GM12878 (cell line): Measurements from ENCODE around the gene PRPF6. TPM values are rescaled to one million over a fixed set of nuclear protein-coding genes. Genes with fewer than 3 reads are reported as not detected.
A peak's percentile ranks its signal among the peaks of the same experiment; 100 is the strongest.

Source experiments
- ATAC-seq: fragments of 200-7000 bp; cut with Tn5 transposase; 3 replicates; pipeline ENCODE4 v1.9.1; 2020; ENCODE audit warnings: mild to moderate bottlenecking, moderate library complexity
- BruUV-seq: library from RNA; stranded (reverse); fragments of 400-500 nt; replicated peaks from 2 replicates; lab custom pipeline; 2021; lab: Mats Ljungman, UMichigan
- CTCF ChIA-PET: fragments of 300-600 bp; sonication (Branson Sonifier 250); formaldehyde crosslinking; extraction: SDS; loops from one replicate; lab custom pipeline; 2021; ENCODE audit warnings: inconsistent platforms; lab: Yijun Ruan, JAX
- POLR2A ChIA-PET: fragments of 350-600 bp; formaldehyde crosslinking; extraction: SDS; loops from one replicate; lab custom pipeline; 2021; ENCODE audit warnings: inconsistent platforms; lab: Charles Lee
- RAD21 ChIA-PET: fragments of 300-600 bp; sonication (Branson Sonifier 250); formaldehyde crosslinking; loops from one replicate; lab custom pipeline; 2023; ENCODE audit warnings: antibody characterized with exemption; ENCODE audit not compliant: unreplicated experiment; lab: Charles Lee
- SMC1A ChIA-PET: fragments of 300-600 bp; sonication (Branson Sonifier 250); formaldehyde crosslinking; loops from one replicate; lab custom pipeline; 2023; ENCODE audit not compliant: unreplicated experiment, uncharacterized antibody; lab: Charles Lee
- DNase-seq: peaks from one replicate; pipeline ENCODE4 v3.0.0-alpha.2; 2011; ENCODE audit warnings: low read depth, low spot score
- FAIRE-seq: peaks from 3 replicates; lab custom pipeline; 2011; peaks lifted over from hg19 to GRCh38; lab: Jason Lieb, UNC
- H2AFZ ChIP-seq: 2 replicates; pipeline ENCODE4 v1.6.0; 2011; ENCODE audit warnings: low read depth, low read length, control low read depth; ENCODE audit not compliant: control insufficient read depth
- H3K27ac ChIP-seq: 2 replicates; pipeline ENCODE4 v1.5.1; 2011; ENCODE audit warnings: control low read depth; ENCODE audit not compliant: control insufficient read depth, insufficient read depth
- H3K27me3 ChIP-seq, 2 experiments: replicated peaks in 1 of 2; 2 replicates each; pipeline versions ENCODE4 v1.6.0 to v1.6.1; 2011; ENCODE audit warnings: low read length in 1 of 2; ENCODE audit not compliant: control insufficient read depth in 2 of 2, insufficient read depth in 2 of 2
- H3K36me3 ChIP-seq, 2 experiments: 2 replicates each; pipeline ENCODE4 v1.5.1; 2011; ENCODE audit warnings: low read length in 1 of 2; ENCODE audit not compliant: control insufficient read depth in 2 of 2, insufficient read depth in 2 of 2
- H3K4me1 ChIP-seq: 2 replicates; pipeline ENCODE4 v1.6.1; 2011; ENCODE audit warnings: mild to moderate bottlenecking, low read length, moderate library complexity, mixed read lengths; ENCODE audit not compliant: control insufficient read depth, insufficient read depth
- H3K4me2 ChIP-seq: 2 replicates; pipeline ENCODE4 v1.6.0; 2011; ENCODE audit warnings: control low read depth; ENCODE audit not compliant: control insufficient read depth, insufficient read depth
- H3K4me3 ChIP-seq: fragments of 200-600 bp; sonication (generic); 2 replicates; pipeline ENCODE4 v1.5.1; 2016
- H3K79me2 ChIP-seq: 2 replicates; pipeline ENCODE4 v1.6.0; 2011; ENCODE audit warnings: low read length; ENCODE audit not compliant: control insufficient read depth, insufficient read depth
- H3K9ac ChIP-seq: 2 replicates; pipeline ENCODE4 v1.8.0; 2011; ENCODE audit warnings: low read length, control low read depth, mixed read lengths; ENCODE audit not compliant: control insufficient read depth, insufficient read depth
- H3K9me3 ChIP-seq: replicated peaks from 3 replicates; pipeline ENCODE4 v1.5.1; 2011; ENCODE audit warnings: mild to moderate bottlenecking, low read length; ENCODE audit not compliant: control insufficient read depth, insufficient read depth
- H4K20me1 ChIP-seq: 2 replicates; pipeline ENCODE4 v1.6.0; 2011; ENCODE audit not compliant: control insufficient read depth, insufficient read depth
- CEBPB ChIP-seq, 2 experiments: fragments of 150-350 bp in 1 of 2; IDR thresholded peaks; 2 replicates each; pipeline ENCODE4 v1.6.1; 2012 to 2014; ENCODE audit warnings: low read depth in 2 of 2, low read length in 2 of 2, borderline replicate concordance in 1 of 2, inconsistent platforms in 1 of 2
- EP300 ChIP-seq, 2 experiments: fragments of 150-350 bp in 1 of 2; IDR thresholded peaks; 2 replicates each; pipeline ENCODE4 v1.6.1; 2011 to 2012; ENCODE audit warnings: low read depth in 2 of 2, low read length in 2 of 2, borderline replicate concordance in 1 of 2, improper control_type of control experiment in 1 of 2, inconsistent platforms in 1 of 2; ENCODE audit not compliant: control insufficient read depth in 1 of 2
- FOS ChIP-seq: IDR thresholded peaks from 3 replicates; pipeline ENCODE4 v1.6.1; 2011; ENCODE audit warnings: borderline replicate concordance; ENCODE audit not compliant: insufficient read length; ENCODE audit errors: extremely low read depth
- HCFC1 ChIP-seq: fragments of 150-350 bp; IDR thresholded peaks from 2 replicates; pipeline ENCODE4 v1.6.1; 2014; ENCODE audit warnings: low read length
- IKZF1 ChIP-seq: fragments of 450-650 bp; conservative IDR thresholded peaks from 2 replicates; pipeline ENCODE4 v1.6.1; 2017; ENCODE audit warnings: antibody characterized with exemption, mild to moderate bottlenecking
- KLF5 ChIP-seq: fragments of 450-650 bp; IDR thresholded peaks from 2 replicates; pipeline ENCODE4 v1.6.1; 2014; ENCODE audit warnings: mild to moderate bottlenecking; ENCODE audit not compliant: partially characterized antibody
- MTA3 ChIP-seq: IDR thresholded peaks from 2 replicates; pipeline ENCODE4 v1.6.1; 2012; ENCODE audit warnings: low read length, inconsistent platforms, borderline replicate concordance
- RCOR1 ChIP-seq: conservative IDR thresholded peaks from 2 replicates; pipeline ENCODE4 v1.6.1; 2012; ENCODE audit warnings: low read depth, low read length, improper control_type of control experiment
- SIX5 ChIP-seq: IDR thresholded peaks from 2 replicates; pipeline ENCODE4 v1.6.1; 2011; ENCODE audit warnings: mild to moderate bottlenecking, low read depth, low read length, moderate library complexity; ENCODE audit not compliant: severe bottlenecking
- TBL1XR1 ChIP-seq: IDR thresholded peaks from 2 replicates; pipeline ENCODE4 v1.6.1; 2012; ENCODE audit warnings: low read depth, low read length, improper control_type of control experiment
- WGBS: methylation state at CpG from one replicate; pipeline ENCODE4 v1.1.6; 2016; ENCODE audit warnings: low lambda C conversion rate; ENCODE audit not compliant: insufficient replicate concordance, insufficient coverage; ENCODE audit errors: missing lambda C conversion rate; 5-methylcytosine and 5-hydroxymethylcytosine counted together
- in situ Hi-C: fragments of 300-500 bp; cut with MboI; formaldehyde crosslinking; loops from 9 replicates; pipeline ENCODE4 v1.14.3; 2018; ENCODE audit warnings: mixed read lengths
- intact Hi-C: fragments of 100-400 bp; cut with micrococcal nuclease; formaldehyde crosslinking; loops from one replicate; pipeline ENCODE4 v1.14.2; 2022; ENCODE audit not compliant: unreplicated experiment
- polyA plus RNA-seq, 11 experiments: library from polyadenylated mRNA; depleted of rRNA in 4 of 11; unstranded in 6 of 11; stranded (reverse) in 5 of 11; fragments of >200 nt; fragmentation: Nextera tagmentation in 4 of 11; fragmentation: Illumina TruSeq in 1 of 11; extraction: Ambion mirVana in 4 of 11; extraction: Trizol in 1 of 11; gene quantifications; 1 replicate in 1 of 11; 2 replicates in 10 of 11; pipeline versions ENCODE4 v1.2.1 to v1.2.3, GENCODE V29; 2011 to 2016; ENCODE audit warnings: inconsistent platforms in 2 of 11, missing spikeins in 2 of 11, low read depth in 1 of 11
- total RNA-seq, 4 experiments: library from RNA; depleted of rRNA in 3 of 4; stranded (reverse); fragments of >200 nt in 3 of 4; fragmentation: Illumina TruSeq in 1 of 4; extraction: Trizol in 1 of 4; gene quantifications; 2 replicates each; pipeline versions ENCODE4 v1.2.1 to v1.2.3, GENCODE V29; 2013 to 2021
- TF ChIP-seq, protein P1 (sequence below): fragments of 450-650 bp; IDR thresholded peaks from 2 replicates; pipeline ENCODE4 v1.6.1; 2017; ENCODE audit warnings: mild to moderate bottlenecking, moderate library complexity
- TF ChIP-seq, protein P2 (sequence below): IDR thresholded peaks from 2 replicates; pipeline ENCODE4 v1.6.1; 2012; ENCODE audit warnings: low read depth, low read length, improper control_type of control experiment
- TF ChIP-seq, protein P3 (sequence below): fragments of 150-350 bp; IDR thresholded peaks from 2 replicates; pipeline ENCODE4 v1.6.1; 2014; ENCODE audit warnings: mild to moderate bottlenecking, low read depth, low read length
- TF ChIP-seq, protein P4 (sequence below): IDR thresholded peaks from 2 replicates; pipeline ENCODE4 v1.6.1; 2012; ENCODE audit warnings: low read depth, low read length, improper control_type of control experiment

PRPF6 gene
- total and polyA plus RNA-seq, 10 of the 15 experiments (the other 5 are each of a cell fraction or from before 2014, with no cell fraction given), result 5.0 to 102 (median 71.3) TPM

DNA sequence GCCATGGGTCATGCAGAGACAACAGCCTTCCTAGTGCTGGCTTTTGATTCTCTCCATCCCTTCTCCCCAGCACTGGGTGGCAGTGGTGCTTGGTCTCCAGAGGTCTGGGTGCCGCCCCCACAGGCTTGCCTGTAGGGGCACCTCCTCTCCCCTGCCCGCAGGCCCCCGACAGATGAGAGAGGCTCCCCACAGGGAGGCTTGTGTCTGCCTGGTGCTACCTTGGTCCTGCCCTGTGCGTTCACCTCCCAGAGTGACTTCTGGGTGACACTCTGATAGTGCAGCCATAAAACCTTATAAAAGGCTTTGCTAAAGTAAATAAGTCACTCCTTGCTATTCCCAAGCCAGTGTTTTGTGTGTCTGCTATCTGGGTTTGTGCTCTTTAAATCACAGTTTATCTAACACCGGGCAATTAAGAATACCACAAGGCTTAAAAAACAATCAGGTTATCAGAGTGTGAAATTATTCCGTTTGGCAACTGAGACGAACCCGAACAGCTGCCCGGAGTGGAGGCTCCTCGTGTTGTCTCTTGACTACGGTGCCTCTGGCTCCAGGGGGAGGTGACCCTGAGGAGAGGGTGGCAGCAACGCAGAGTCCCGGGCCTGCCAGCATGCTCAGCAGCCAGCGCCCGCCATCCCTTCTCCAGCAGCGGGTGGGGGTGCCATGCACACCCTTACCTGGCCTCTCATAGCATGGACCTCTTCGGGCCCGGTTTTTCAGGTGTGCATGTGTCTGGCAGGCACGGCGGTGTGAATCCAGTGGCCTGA, 49.6 kb downstream of the PRPF6 start:
- no peaks in the 10 kb centered on the region for H3K79me2 ChIP-seq
- SMC1A ChIA-PET, result interaction anchor here (0.7 kb wide), 1 partner anchor 8 kb away, joined by 3 read pairs; no protein-coding TSS in a partner anchor
- TSS peak; percentile 39 for BruUV-seq
- H3K9me3 ChIP-seq, result no peaks in the 10 kb centered on the region
- intact Hi-C loops, result no loop called here
- no peak overlapping the region for H3K27ac ChIP-seq
- no peak for TF ChIP-seq SIX5
- TF ChIP-seq, protein P1, sequence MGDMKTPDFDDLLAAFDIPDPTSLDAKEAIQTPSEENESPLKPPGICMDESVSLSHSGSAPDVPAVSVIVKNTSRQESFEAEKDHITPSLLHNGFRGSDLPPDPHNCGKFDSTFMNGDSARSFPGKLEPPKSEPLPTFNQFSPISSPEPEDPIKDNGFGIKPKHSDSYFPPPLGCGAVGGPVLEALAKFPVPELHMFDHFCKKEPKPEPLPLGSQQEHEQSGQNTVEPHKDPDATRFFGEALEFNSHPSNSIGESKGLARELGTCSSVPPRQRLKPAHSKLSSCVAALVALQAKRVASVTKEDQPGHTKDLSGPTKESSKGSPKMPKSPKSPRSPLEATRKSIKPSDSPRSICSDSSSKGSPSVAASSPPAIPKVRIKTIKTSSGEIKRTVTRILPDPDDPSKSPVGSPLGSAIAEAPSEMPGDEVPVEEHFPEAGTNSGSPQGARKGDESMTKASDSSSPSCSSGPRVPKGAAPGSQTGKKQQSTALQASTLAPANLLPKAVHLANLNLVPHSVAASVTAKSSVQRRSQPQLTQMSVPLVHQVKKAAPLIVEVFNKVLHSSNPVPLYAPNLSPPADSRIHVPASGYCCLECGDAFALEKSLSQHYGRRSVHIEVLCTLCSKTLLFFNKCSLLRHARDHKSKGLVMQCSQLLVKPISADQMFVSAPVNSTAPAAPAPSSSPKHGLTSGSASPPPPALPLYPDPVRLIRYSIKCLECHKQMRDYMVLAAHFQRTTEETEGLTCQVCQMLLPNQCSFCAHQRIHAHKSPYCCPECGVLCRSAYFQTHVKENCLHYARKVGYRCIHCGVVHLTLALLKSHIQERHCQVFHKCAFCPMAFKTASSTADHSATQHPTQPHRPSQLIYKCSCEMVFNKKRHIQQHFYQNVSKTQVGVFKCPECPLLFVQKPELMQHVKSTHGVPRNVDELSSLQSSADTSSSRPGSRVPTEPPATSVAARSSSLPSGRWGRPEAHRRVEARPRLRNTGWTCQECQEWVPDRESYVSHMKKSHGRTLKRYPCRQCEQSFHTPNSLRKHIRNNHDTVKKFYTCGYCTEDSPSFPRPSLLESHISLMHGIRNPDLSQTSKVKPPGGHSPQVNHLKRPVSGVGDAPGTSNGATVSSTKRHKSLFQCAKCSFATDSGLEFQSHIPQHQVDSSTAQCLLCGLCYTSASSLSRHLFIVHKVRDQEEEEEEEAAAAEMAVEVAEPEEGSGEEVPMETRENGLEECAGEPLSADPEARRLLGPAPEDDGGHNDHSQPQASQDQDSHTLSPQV, result no peak
- TF ChIP-seq MTA3, result no peak
- TF ChIP-seq KLF5, result no peak
- TF ChIP-seq HCFC1, result no peak
- TF ChIP-seq TBL1XR1, result no peak
- TF ChIP-seq EP300 (IDR thresholded peaks at IDR 0.05; ENCODE audit: borderline replicate concordance in 1 of 2, control insufficient read depth in 1 of 2, low read depth in 2 of 2, low read length in 2 of 2), result no peak
- TF ChIP-seq, protein P2, sequence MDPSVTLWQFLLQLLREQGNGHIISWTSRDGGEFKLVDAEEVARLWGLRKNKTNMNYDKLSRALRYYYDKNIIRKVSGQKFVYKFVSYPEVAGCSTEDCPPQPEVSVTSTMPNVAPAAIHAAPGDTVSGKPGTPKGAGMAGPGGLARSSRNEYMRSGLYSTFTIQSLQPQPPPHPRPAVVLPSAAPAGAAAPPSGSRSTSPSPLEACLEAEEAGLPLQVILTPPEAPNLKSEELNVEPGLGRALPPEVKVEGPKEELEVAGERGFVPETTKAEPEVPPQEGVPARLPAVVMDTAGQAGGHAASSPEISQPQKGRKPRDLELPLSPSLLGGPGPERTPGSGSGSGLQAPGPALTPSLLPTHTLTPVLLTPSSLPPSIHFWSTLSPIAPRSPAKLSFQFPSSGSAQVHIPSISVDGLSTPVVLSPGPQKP, result no peak
- TF ChIP-seq IKZF1, result no peak
- TF ChIP-seq FOS, result no peak
- no peak for TF ChIP-seq RCOR1
- TF ChIP-seq, protein P3, sequence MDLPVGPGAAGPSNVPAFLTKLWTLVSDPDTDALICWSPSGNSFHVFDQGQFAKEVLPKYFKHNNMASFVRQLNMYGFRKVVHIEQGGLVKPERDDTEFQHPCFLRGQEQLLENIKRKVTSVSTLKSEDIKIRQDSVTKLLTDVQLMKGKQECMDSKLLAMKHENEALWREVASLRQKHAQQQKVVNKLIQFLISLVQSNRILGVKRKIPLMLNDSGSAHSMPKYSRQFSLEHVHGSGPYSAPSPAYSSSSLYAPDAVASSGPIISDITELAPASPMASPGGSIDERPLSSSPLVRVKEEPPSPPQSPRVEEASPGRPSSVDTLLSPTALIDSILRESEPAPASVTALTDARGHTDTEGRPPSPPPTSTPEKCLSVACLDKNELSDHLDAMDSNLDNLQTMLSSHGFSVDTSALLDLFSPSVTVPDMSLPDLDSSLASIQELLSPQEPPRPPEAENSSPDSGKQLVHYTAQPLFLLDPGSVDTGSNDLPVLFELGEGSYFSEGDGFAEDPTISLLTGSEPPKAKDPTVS, result no peak
- TF ChIP-seq, protein P4, sequence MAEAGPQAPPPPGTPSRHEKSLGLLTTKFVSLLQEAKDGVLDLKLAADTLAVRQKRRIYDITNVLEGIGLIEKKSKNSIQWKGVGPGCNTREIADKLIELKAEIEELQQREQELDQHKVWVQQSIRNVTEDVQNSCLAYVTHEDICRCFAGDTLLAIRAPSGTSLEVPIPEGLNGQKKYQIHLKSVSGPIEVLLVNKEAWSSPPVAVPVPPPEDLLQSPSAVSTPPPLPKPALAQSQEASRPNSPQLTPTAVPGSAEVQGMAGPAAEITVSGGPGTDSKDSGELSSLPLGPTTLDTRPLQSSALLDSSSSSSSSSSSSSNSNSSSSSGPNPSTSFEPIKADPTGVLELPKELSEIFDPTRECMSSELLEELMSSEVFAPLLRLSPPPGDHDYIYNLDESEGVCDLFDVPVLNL, result no peak
- TF ChIP-seq CEBPB (IDR thresholded peaks at IDR 0.05; ENCODE audit: borderline replicate concordance in 1 of 2, low read depth in 2 of 2, low read length in 2 of 2), result no peak
- ATAC-seq, result no peak
- no peaks in the 10 kb centered on the region for H3K27me3 ChIP-seq
- no peak for DNase-seq
- 99% methylated on average over 20 of the region's 20 CpGs for WGBS
- no peak overlapping the region for H2AFZ ChIP-seq
- no peak overlapping the region for H3K4me3 ChIP-seq
- RAD21 ChIA-PET, result interaction anchor here (0.7 kb wide), 1 partner anchor 53 kb away, joined by 8 read pairs; no protein-coding TSS in a partner anchor
- H3K9ac ChIP-seq, result no peak overlapping the region
- no peak overlapping the region for H3K4me2 ChIP-seq
- peaks cover 17% of the 10 kb centered on the region for H3K4me1 ChIP-seq
- no peak for FAIRE-seq
- H3K36me3 ChIP-seq, result peaks cover 34 to 48% of the 10 kb centered on the region in 2 experiments
- in situ Hi-C loops, result no loop called here
- no peaks in the 10 kb centered on the region for H4K20me1 ChIP-seq
- POLR2A ChIA-PET, result no interaction called here
- CTCF ChIA-PET, result interaction anchor here (1.0 kb wide), 1 partner anchor 166 kb away, joined by 3 read pairs; the partner anchor contains the start of gene TPD52L2
